Fibroblast of lung (primary cell): ENCODE data around the gene MSL3B.

Experiments used
- CTCF ChIP-seq, 2 donors: IDR thresholded peaks in 1 of 2; conservative IDR thresholded peaks in 1 of 2; 1 replicate in 1 of 2; 2 replicates in 1 of 2; pipeline ENCODE4 v1.5.1; 2011 to 2012; ENCODE audit warnings: low read length in 2 of 2, control low read depth in 1 of 2, inconsistent platforms in 1 of 2, low read depth in 1 of 2, mild to moderate bottlenecking in 1 of 2
- EZH2 ChIP-seq: IDR thresholded peaks from 2 replicates; pipeline ENCODE4 v1.5.1; 2012; ENCODE audit warnings: low read length, control low read depth, mild to moderate bottlenecking; ENCODE audit errors: missing control alignments

DNA sequence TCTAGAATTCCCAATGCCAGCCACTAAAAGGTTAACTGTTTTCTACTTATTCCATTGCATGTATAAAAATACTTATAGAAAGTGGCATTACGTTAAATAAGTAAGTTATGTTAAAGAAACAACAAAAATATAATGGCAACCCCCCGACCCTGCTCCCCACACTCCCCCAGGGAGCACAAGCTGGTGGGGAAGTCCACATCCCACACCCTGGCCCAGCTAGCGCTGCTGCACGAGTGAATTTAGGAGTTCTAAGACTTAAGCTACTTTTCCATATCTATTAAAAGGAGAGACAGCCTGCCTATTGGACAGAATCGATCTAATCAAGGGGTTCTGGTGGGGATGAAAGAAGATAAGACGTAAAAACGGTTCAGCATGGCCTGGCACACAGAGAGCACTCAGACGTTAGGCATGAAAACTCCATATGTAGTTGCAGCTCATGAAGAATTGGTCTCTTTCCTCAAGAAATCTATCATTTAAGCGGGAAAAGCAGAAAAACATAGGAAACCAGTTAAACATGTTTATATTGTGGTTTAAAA is 30.4 kb downstream of the MSL3B start:
- TF ChIP-seq CTCF (conservative IDR thresholded peaks at IDR 0.05 in 1 of 2, IDR thresholded peaks at IDR 0.05 in 1 of 2; ENCODE audit: low read depth in 1 of 2, low read length in 2 of 2) (no peak), EZH2 (no peak)
